SK-N-SH (cell line): ENCODE measurements around the gene SLC17A9. TPM values are rescaled to one million over a fixed set of nuclear protein-coding genes. Genes with fewer than 3 reads are reported as not detected.

Source experiments
- CTCF ChIA-PET: fragments of 300-600, 350-600 bp; formaldehyde crosslinking; extraction: SDS; loops from one replicate; lab custom pipeline; 2021; lab: Yijun Ruan, JAX
- POLR2A ChIA-PET: fragments of 350-600 bp; sonication (Branson Sonifier 250); formaldehyde crosslinking; extraction: SDS; loops from one replicate; lab custom pipeline; 2020; ENCODE audit warnings: antibody characterized with exemption, inconsistent platforms; lab: Yijun Ruan, JAX
- DNase-seq: peaks from one replicate; pipeline ENCODE4 v3.0.0; 2012
- H2AFZ ChIP-seq: fragments of 200-600 bp; sonication (generic); 2 replicates; pipeline ENCODE4 v1.8.1; 2016; ENCODE audit warnings: antibody characterized with exemption, mild to moderate bottlenecking, low read depth
- H3F3A ChIP-seq: fragments of 200-600 bp; sonication (generic); replicated peaks from 2 replicates; pipeline ENCODE3; 2016; ENCODE audit warnings: antibody characterized with exemption, mild to moderate bottlenecking; ENCODE audit not compliant: insufficient read depth
- H3K27ac ChIP-seq, 2 experiments: fragments of 200-500 bp in 1 of 2; fragments of 200-600 bp in 1 of 2; sonication (Bioruptor generic) in 1 of 2; sonication (generic), shearing (Covaris generic) in 1 of 2; 2 replicates each; pipeline versions ENCODE4 v1.5.1 to v1.6.1; 2014 to 2016; ENCODE audit warnings: low read depth in 2 of 2, inconsistent platforms in 1 of 2, low read length in 1 of 2, mild to moderate bottlenecking in 1 of 2, mixed read lengths in 1 of 2
- H3K27me3 ChIP-seq: fragments of 200-600 bp; sonication (generic), shearing (Covaris generic); 2 replicates; pipeline ENCODE4 v1.6.1; 2016; ENCODE audit warnings: mixed run types; ENCODE audit not compliant: insufficient read depth
- H3K36me3 ChIP-seq, 2 experiments: fragments of 200-500 bp in 1 of 2; fragments of 200-600 bp in 1 of 2; sonication (Bioruptor generic) in 1 of 2; sonication (generic) in 1 of 2; replicated peaks in 1 of 2; 2 replicates each; pipeline versions ENCODE3 to v1.5.1; 2014 to 2016; ENCODE audit warnings: low read length in 1 of 2, mild to moderate bottlenecking in 1 of 2; ENCODE audit not compliant: insufficient read depth in 2 of 2, control insufficient read depth in 1 of 2
- H3K4me1 ChIP-seq, 2 experiments: fragments of 200-500 bp in 1 of 2; fragments of 200-600 bp in 1 of 2; sonication (Bioruptor generic) in 1 of 2; sonication (generic), shearing (Covaris generic) in 1 of 2; 2 replicates each; pipeline versions ENCODE4 v1.5.1 to v1.6.1; 2014 to 2016; ENCODE audit warnings: low read depth in 1 of 2, low read length in 1 of 2, mixed run types in 1 of 2; ENCODE audit not compliant: insufficient read depth in 2 of 2, control insufficient read depth in 1 of 2
- H3K4me2 ChIP-seq: fragments of 200-600 bp; sonication (generic), shearing (Covaris generic); 2 replicates; pipeline ENCODE4 v1.6.1; 2017; ENCODE audit warnings: mixed run types
- H3K4me3 ChIP-seq, 2 experiments: fragments of 200-500 bp in 1 of 2; fragments of 200-600 bp in 1 of 2; sonication (Bioruptor generic) in 1 of 2; sonication (generic), shearing (Covaris generic) in 1 of 2; 2 replicates each; pipeline versions ENCODE4 v1.5.1 to v1.8.1; 2014 to 2016; ENCODE audit warnings: low read depth in 2 of 2, inconsistent platforms in 1 of 2, low read length in 1 of 2, mild to moderate bottlenecking in 1 of 2, mixed read lengths in 1 of 2, moderate library complexity in 1 of 2
- H3K79me2 ChIP-seq: fragments of 200-600 bp; sonication (generic); 2 replicates; pipeline ENCODE4 v1.8.1; 2017; ENCODE audit warnings: mild to moderate bottlenecking; ENCODE audit not compliant: insufficient read depth
- H3K9ac ChIP-seq: fragments of 200-600 bp; sonication (generic); 2 replicates; pipeline ENCODE4 v1.6.1; 2017; ENCODE audit warnings: mixed run types
- H3K9me2 ChIP-seq: fragments of 200-600 bp; sonication (generic); 2 replicates; pipeline ENCODE4 v1.6.1; 2017; ENCODE audit warnings: mixed run types
- H3K9me3 ChIP-seq: fragments of 200-600 bp; sonication (generic); 2 replicates; pipeline ENCODE4 v1.6.1; 2017; ENCODE audit warnings: mixed run types, mild to moderate bottlenecking, moderate library complexity
- H4K20me1 ChIP-seq: fragments of 200-600 bp; sonication (generic); 2 replicates; pipeline ENCODE4 v1.6.1; 2017; ENCODE audit warnings: mild to moderate bottlenecking, mixed run types; ENCODE audit not compliant: insufficient read depth
- GATA2 ChIP-seq: sonication (generic); formaldehyde crosslinking; IDR thresholded peaks from 2 replicates; pipeline ENCODE4 v1.5.0; 2020; ENCODE audit warnings: mild to moderate bottlenecking, missing genetic modification reagents
- JUND ChIP-seq: IDR thresholded peaks from 2 replicates; pipeline ENCODE4 v1.4.0; 2012
- MXI1 ChIP-seq: IDR thresholded peaks from 2 replicates; pipeline ENCODE4 v1.6.1; 2012; ENCODE audit warnings: mild to moderate bottlenecking, low read depth, low read length, improper control_type of control experiment
- NFIC ChIP-seq: IDR thresholded peaks from 2 replicates; pipeline ENCODE4 v1.4.0; 2012; ENCODE audit warnings: borderline replicate concordance
- RCOR1 ChIP-seq: fragments of 150-350 bp; IDR thresholded peaks from 2 replicates; pipeline ENCODE4 v1.6.1; 2017; ENCODE audit warnings: antibody characterized with exemption, low read length
- SMC3 ChIP-seq: IDR thresholded peaks from 2 replicates; pipeline ENCODE4 v1.6.1; 2012; ENCODE audit warnings: low read depth, low read length, improper control_type of control experiment
- TEAD4 ChIP-seq: IDR thresholded peaks from 2 replicates; pipeline ENCODE4 v1.4.0; 2012; ENCODE audit warnings: mild to moderate bottlenecking, borderline replicate concordance; ENCODE audit not compliant: insufficient read depth
- WGBS: methylation state at CpG from one replicate; pipeline ENCODE4 v1.1.6; 2017; ENCODE audit warnings: low lambda C conversion rate; 5-methylcytosine and 5-hydroxymethylcytosine counted together
- polyA plus RNA-seq, 3 experiments: library from polyadenylated mRNA; depleted of rRNA; stranded (reverse); fragments of >200 nt; gene quantifications; 2 replicates each; pipeline ENCODE4 v1.2.3, GENCODE V29; 2012
- TF ChIP-seq, protein P1 (sequence below): IDR thresholded peaks from 2 replicates; pipeline ENCODE4 v1.4.0; 2012; ENCODE audit warnings: low read depth, borderline replicate concordance
- TF ChIP-seq, protein P2 (sequence below): fragments of 200-600 bp; sonication (generic); IDR thresholded peaks from 2 replicates; pipeline ENCODE4 v1.6.1; 2017; ENCODE audit warnings: antibody characterized with exemption, mild to moderate bottlenecking, moderate library complexity
- TF ChIP-seq, protein P3 (sequence below): fragments of 150-350 bp; IDR thresholded peaks from 2 replicates; pipeline ENCODE4 v1.6.1; 2016; ENCODE audit warnings: mild to moderate bottlenecking, low read depth, low read length

Gene SLC17A9
- polyA plus RNA-seq, 1 of the 3 experiments (the other 2 are of a cell fraction), result not detected

DNA sequence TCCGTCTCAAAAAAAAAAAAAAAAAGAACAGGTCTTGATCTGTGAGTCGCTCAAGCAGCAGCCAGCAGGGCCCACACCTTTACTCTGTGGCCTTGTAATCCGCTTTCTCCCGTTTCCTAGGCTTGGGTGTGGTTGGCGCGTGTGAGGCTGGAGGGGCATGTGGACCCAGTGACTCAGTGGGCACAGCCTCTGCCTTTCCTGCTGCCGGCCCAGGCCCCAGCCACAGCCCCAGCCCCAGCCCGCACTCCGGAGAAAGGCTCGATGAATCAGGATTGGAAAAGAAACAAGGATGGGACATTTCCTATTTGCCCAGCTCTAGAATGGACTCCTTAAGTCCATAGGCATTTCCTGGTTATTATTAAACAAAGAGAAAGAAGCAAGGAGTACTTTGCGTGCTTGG is 50.0 kb downstream of the SLC17A9 start (continued):
- TF ChIP-seq TEAD4 (no peak), RCOR1 (no peak), SMC3 (no peak), NFIC (no peak), GATA2 (CRISPR knock-in tag) (no peak), JUND (no peak), MXI1 (no peak)
- TF ChIP-seq, protein P1, sequence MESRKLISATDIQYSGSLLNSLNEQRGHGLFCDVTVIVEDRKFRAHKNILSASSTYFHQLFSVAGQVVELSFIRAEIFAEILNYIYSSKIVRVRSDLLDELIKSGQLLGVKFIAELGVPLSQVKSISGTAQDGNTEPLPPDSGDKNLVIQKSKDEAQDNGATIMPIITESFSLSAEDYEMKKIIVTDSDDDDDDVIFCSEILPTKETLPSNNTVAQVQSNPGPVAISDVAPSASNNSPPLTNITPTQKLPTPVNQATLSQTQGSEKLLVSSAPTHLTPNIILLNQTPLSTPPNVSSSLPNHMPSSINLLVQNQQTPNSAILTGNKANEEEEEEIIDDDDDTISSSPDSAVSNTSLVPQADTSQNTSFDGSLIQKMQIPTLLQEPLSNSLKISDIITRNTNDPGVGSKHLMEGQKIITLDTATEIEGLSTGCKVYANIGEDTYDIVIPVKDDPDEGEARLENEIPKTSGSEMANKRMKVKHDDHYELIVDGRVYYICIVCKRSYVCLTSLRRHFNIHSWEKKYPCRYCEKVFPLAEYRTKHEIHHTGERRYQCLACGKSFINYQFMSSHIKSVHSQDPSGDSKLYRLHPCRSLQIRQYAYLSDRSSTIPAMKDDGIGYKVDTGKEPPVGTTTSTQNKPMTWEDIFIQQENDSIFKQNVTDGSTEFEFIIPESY, result no peak
- TF ChIP-seq, protein P2, sequence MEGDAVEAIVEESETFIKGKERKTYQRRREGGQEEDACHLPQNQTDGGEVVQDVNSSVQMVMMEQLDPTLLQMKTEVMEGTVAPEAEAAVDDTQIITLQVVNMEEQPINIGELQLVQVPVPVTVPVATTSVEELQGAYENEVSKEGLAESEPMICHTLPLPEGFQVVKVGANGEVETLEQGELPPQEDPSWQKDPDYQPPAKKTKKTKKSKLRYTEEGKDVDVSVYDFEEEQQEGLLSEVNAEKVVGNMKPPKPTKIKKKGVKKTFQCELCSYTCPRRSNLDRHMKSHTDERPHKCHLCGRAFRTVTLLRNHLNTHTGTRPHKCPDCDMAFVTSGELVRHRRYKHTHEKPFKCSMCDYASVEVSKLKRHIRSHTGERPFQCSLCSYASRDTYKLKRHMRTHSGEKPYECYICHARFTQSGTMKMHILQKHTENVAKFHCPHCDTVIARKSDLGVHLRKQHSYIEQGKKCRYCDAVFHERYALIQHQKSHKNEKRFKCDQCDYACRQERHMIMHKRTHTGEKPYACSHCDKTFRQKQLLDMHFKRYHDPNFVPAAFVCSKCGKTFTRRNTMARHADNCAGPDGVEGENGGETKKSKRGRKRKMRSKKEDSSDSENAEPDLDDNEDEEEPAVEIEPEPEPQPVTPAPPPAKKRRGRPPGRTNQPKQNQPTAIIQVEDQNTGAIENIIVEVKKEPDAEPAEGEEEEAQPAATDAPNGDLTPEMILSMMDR, result no peak

DNA sequence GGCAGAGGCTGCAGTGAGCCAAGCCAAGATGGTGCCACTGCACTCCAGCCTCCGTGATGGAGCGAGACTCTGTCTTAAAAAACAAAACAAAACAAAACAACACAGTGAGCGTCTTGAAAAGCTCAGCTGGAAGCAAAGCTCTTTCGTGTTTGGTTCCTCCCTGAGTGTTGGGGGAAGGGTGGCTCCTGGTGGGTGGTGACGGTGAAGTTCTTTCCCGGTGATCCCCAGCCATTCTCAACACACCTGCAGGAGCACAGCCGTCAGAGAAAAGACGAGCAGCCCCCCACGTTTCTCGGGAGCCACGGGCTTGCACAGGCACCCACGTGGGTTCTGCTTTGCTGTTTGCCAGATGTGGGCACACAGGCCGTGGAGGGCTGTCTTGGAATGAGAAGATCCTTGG is 51.0 kb downstream of the SLC17A9 start:
- Histone ChIP-seq H3K9ac (no peak overlapping the region), H3F3A (no peaks in the 10 kb centered on the region), H2AFZ (no peak overlapping the region), H3K27ac (no peak overlapping the region), H3K4me2 (no peak overlapping the region), H3K36me3 (no peaks in the 10 kb centered on the region), H3K4me1 (no peaks in the 10 kb centered on the region), H3K9me3 (no peaks in the 10 kb centered on the region), H3K4me3 (no peak overlapping the region), H3K79me2 (no peaks in the 10 kb centered on the region), H4K20me1 (no peaks in the 10 kb centered on the region), H3K9me2 (no peaks in the 10 kb centered on the region), H3K27me3 (peaks cover 97% of the 10 kb centered on the region)
- 12% methylated on average over 13 of the region's 13 CpGs for WGBS
- ChIA-PET POLR2A (no interaction called here), CTCF (interaction anchor here (1.0 to 1.4 kb wide), 5 partner anchors 9 to 128 kb away, joined by 3 to 5 read pairs (median 4); no protein-coding TSS in a partner anchor)
- DNase-seq, result no peak
- TF ChIP-seq, protein P3, sequence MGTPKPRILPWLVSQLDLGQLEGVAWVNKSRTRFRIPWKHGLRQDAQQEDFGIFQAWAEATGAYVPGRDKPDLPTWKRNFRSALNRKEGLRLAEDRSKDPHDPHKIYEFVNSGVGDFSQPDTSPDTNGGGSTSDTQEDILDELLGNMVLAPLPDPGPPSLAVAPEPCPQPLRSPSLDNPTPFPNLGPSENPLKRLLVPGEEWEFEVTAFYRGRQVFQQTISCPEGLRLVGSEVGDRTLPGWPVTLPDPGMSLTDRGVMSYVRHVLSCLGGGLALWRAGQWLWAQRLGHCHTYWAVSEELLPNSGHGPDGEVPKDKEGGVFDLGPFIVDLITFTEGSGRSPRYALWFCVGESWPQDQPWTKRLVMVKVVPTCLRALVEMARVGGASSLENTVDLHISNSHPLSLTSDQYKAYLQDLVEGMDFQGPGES, result no peak
